NCI-H187 treated with DMSO at 0.1 percent for 48 hours (cell line): ENCODE data around the gene SALL1.

Source experiments
- DNase-seq: peaks from one replicate; lab custom pipeline; 2025; lab: John Stamatoyannopoulos, UW

The SALL1 gene

GRCh38 chr16:51150888-51151320, at the start of gene SALL1:
SALL1 (minus strand) TSS chr16:51151270; CDS start chr16:51151241, 29 bp downstream.
- DNase-seq: no peak

DNA sequence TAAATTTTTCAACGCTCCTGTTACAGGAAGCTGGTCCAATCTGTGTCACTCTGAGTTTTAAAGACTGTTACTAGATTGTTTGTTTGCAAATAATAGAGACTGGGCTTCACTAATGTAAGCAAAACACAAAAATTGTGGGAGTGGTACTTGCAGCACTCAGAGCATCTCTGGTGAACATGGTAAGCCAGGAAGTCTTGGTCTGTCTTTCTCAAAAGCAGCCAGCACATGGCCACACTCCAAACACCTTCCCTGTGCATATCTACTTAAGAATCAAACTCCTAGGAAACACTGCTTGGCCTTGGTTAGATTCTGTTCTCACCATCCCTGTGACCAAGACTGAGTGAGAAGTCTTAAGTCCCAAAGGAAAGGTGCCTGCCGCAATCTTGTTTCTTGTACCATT, 49.7 kb upstream of the SALL1 start:
- no peak for DNase-seq

GRCh38 chr16:51197953-51198748, 47.1 kb upstream of the SALL1 start:
- no peak for DNase-seq

DNA sequence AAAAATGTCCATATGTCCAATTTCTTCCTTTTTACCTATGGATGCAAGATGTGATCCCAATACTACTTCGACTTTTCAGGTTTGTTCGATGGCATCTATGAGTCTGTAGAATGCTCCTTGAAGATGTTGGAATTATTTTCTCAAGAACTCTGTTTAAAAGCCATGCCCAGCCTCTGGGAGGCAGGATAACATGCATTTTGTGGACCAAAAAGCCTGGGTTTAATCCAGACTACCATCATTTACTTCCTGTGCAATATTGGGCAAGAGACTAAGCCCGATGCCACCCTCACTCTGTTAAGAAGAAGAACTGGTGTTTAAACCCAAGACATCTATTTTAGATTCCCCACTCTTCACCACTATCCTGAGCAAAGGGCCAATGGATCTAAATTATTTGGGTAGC, 42.8 kb upstream of the SALL1 start:
- no peak for DNase-seq

DNA sequence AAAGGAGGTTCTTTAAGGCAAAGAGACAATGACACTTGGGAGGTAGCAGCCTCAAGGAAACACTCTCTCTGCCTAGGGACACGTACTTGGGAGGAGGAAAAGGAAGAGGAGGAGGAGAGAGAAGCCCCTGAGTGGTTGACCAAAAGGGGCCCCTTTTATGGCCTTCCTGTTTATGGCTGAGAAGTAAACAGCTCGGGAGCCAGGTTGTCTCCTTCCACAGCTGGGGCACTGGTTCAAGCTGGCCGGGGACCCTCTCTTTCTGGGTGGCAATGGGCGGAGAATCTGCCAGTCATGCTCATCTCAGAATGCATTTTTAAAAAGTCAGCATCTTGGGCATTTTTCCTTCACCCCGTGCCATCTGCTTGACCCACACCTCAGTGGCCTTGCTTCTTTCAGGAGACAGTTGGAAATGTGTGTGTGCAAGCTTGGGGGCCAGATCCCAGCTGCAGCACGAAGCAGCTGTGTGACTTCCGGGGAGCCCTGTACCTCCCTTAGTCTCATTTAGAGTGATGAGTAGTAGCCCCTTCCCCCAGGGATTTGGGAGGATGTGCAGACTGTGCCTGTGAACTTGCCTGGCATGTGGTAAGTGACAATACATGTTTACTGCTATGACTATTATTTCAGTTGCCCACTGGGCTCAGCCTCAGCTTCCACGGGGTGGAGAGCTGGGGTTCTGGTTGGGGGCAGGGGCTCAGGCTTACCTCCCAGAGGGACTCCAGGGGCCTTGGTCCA, 33.8 kb upstream of the SALL1 start:
- DNase-seq: no peak

DNA sequence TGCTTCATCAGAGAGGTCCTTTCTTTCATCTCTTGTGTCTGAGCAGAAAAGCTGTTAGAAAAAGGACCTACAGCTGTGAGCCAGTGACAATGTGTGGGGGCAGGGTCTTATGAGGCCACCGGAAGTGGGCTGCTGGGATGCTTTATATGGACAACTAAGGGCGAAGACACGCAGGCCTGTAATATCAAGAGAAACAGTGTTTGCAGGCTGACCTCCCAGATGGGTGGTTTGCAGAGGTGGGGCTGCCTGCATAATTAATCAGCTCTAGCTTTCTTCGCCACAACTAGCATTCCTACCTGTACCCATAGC, 30.4 kb upstream of the SALL1 start:
- DNase-seq: no peak

- no peak for DNase-seq
These were observed 29.8 kb upstream of the SALL1 start for GRCh38 chr16:51180719-51181502.

GRCh38 chr16:51175081-51175480, 24.0 kb upstream of the SALL1 start:
- DNase-seq: no peak

DNA sequence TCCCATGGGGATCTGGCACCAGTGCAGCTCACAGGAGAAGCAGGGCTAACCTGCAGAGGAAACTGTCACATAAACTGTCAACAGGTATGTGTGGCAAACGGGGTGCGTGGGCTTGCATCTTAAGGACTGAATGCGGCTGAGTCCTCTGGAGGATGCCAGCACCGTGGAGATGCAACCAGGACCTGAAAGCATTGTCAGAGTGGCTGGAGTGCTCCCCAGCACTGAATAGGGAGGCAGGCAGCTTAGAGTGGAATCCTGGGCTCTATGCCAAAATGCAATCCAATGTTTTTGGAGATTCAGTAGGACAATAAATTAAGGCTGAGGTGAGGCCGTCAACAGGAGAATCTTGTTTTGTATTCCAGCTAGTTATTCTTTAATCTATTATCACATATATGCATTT, 21.3 kb upstream of the SALL1 start:
- no peak for DNase-seq

- DNase-seq: no peak
These were observed 17.7 kb upstream of the SALL1 start for GRCh38 chr16:51168755-51169154.

- DNase-seq: no peak
These were observed 16.3 kb upstream of the SALL1 start for GRCh38 chr16:51167170-51167895.

- no peak for DNase-seq
These were observed 15.5 kb upstream of the SALL1 start for GRCh38 chr16:51166541-51166940.

GRCh38 chr16:51166091-51166490, 15.0 kb upstream of the SALL1 start:
- no peak for DNase-seq

DNA sequence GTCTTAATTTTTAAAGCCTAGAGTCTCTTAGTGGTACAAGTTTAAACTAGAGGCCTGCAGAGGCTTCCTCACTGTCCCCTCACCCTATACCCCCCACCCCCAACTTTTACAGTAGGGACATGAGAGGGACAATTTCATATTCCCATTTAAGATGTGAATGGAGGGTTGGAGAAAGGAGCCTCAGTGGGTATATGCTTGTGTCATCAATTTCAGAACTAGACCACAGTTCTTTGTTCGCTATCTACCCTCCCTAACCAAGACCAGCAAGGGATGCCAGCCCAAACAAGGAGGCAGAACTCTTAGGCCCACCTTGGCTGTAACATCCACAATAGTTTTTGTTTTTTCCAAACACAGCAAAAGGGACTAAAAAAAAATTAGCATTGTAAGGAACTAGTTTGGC, 14.0 kb upstream of the SALL1 start:
- no peak for DNase-seq

GRCh38 chr16:51164574-51164973, 13.5 kb upstream of the SALL1 start:
- no peak for DNase-seq

DNA sequence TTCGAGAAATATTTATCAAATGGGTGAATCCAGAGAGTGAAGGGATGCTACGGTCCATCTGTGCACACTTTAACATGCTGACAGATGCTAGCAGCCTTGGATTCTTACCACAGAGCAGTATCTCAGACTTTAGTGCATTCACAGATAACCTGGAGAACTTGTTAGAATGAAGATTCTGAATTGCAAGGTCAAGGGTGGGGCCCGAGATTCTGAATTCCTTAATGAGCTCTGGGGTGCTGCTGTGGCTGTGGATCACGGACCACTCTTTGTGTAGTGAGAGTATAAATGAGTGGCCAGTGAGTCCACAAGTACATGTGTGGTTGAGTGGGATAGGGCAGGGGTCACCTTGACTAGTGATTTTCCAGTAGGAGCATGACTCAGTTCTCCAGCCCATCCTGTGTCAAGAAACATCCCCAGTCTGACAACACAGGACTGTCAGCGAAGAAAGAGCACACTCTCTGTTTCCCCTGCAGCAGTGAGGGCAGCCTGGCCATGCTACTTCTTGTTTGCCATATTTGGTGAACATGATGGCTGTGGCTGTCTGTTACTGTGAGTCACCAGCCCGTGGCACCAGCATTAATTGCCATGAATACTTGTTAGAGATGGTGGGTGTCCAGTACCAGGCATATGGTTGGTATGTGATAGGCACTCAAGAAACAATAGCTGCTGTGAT, 13.0 kb upstream of the SALL1 start:
- no peak for DNase-seq

DNA sequence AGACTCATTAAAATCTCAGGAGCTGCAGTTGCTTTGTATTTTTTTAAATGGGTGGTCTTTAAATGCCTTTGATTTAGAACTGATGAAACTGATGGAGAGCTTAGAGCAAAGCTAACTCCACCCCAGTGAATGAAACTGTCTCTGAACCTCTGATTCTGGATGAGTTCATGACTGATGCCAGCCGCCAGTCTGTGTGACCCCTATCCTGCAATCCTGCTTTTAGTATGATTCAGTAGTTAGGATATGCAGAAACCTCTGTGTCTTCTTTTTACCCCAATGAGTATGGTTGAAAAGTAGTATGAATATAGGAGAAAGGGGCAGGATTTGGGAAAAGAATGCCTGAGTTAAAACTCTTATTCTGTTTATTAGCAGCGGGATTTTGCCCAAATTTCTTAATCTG, 12.3 kb upstream of the SALL1 start:
- DNase-seq: no peak

DNA sequence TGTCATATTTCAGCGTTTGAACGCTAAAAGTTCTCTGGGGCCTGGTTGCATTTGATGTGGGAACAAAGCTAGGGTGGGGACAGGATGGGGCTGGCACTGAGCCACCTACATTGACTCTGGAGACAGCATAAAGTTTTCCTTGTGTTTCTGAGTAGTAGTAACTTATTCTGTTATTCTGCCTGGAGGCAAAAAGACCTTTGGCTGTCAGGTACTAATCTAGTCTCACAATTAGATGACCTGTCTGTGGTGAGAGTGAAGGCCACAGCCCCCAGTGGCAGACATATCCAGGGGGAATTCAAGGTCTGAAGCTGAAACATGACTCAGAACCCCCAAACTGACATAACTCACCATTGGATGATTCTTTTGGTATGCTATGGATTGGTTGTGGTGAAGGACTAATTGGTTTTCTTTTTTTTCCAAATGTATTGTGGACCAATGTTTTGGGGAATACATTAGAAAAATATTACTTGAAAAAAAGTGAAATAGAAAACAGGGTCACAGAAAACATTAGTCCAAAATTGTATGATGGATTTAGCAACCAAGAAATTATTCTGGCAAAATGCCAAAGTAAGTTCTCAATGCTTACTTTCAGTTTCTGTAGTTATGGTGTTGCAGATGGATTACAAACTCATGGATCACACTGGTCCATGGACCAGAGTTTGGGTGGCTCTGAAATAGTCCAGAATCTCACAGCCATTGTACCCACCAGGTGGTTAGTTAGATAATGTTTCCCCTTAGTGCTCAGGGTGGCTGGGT, 10.5 kb upstream of the SALL1 start:
- DNase-seq: no peak

GRCh38 chr16:51159865-51160264, 8.8 kb upstream of the SALL1 start:
- no peak for DNase-seq

GRCh38 chr16:51159296-51159695, 8.2 kb upstream of the SALL1 start:
- DNase-seq: no peak

- DNase-seq: no peak
These were observed 6.6 kb upstream of the SALL1 start for GRCh38 chr16:51157698-51158097.
